Aorta (tissue), 5 donors: ENCODE results near the gene MANEAL. TPM values are rescaled to one million over a fixed set of nuclear protein-coding genes. Genes with fewer than 3 reads are reported as not detected.

Experiments
- ATAC-seq: fragments of 200-7000 bp; cut with Tn5 transposase; one replicate; pipeline ENCODE4 v1.9.1; 2022; ENCODE audit warnings: moderate library complexity; ENCODE audit not compliant: low FRiP score
- DNase-seq, 2 donors: peaks; one replicate each; pipeline ENCODE4 v3.0.0-alpha.2; 2020
- H3K27ac ChIP-seq, 2 donors: one replicate each; pipeline ENCODE4 v1.5.1; 2013; ENCODE audit warnings: low read length in 2 of 2, mild to moderate bottlenecking in 2 of 2, moderate library complexity in 2 of 2, control low read depth in 1 of 2, inconsistent platforms in 1 of 2, low read depth in 1 of 2
- H3K27me3 ChIP-seq, 2 donors: one replicate each; pipeline ENCODE4 v1.6.1; 2013; ENCODE audit warnings: control low read depth in 1 of 2, low read length in 1 of 2, mild to moderate bottlenecking in 1 of 2, moderate library complexity in 1 of 2; ENCODE audit not compliant: insufficient read depth in 2 of 2, control insufficient read depth in 1 of 2
- H3K36me3 ChIP-seq, 2 donors: one replicate each; pipeline ENCODE4 v1.6.1; 2013; ENCODE audit warnings: control low read depth in 1 of 2, low read length in 1 of 2, mild to moderate bottlenecking in 1 of 2; ENCODE audit not compliant: insufficient read depth in 2 of 2, control insufficient read depth in 1 of 2
- H3K4me1 ChIP-seq, 2 donors: one replicate each; pipeline ENCODE4 v1.6.1; 2013; ENCODE audit warnings: low read length in 2 of 2, control low read depth in 1 of 2, mild to moderate bottlenecking in 1 of 2, moderate library complexity in 1 of 2; ENCODE audit not compliant: insufficient read depth in 2 of 2, control insufficient read depth in 1 of 2
- H3K4me3 ChIP-seq, 2 donors: one replicate each; pipeline ENCODE4 v1.5.1; 2013; ENCODE audit warnings: low read length in 2 of 2, control low read depth in 1 of 2, mild to moderate bottlenecking in 1 of 2
- H3K9me3 ChIP-seq: one replicate; pipeline ENCODE4 v1.6.1; 2013; ENCODE audit warnings: mild to moderate bottlenecking, low read length; ENCODE audit not compliant: control insufficient read depth
- WGBS, 2 donors: extraction: QIAGEN DNeasy Blood & Tissue Kit; methylation state at CpG; one replicate each; pipeline ENCODE4 v1.1.7; 2013; 5-methylcytosine and 5-hydroxymethylcytosine counted together
- intact Hi-C, 2 donors: fragments of 100-400 bp; cut with DNase I; formaldehyde crosslinking; loops; one replicate each; pipeline versions ENCODE4 v1.14.2 to v1.15.0; 2022
- polyA plus RNA-seq, 2 donors: library from polyadenylated mRNA; stranded (reverse); fragments of 200-250 nt; gene quantifications; one replicate each; pipeline ENCODE4 v1.2.3, GENCODE V29; 2013
- total RNA-seq, 2 donors: library from RNA; stranded (reverse); fragmentation: NEBNext Ultra II Directional; extraction: Animal tissue kit (Norgen Biotek cat#: 25700); gene quantifications; one replicate each; pipeline ENCODE4 v1.2.1, GENCODE V29; 2021
- donor health status: healthy with polysubstance abuse.
- donor health status: Bipolar disorder and iron deficiency.
- donor health status: DM: no; HTN: no; CAD: no.
- donor health status: DM: no; HTN: no; CAD: no.
- donor health status: DM: yes; HTN: yes; CAD: no.

The MANEAL gene
- total and polyA plus RNA-seq, 4 donors = 0.75 to 2.3 (median 1.6) TPM

DNA sequence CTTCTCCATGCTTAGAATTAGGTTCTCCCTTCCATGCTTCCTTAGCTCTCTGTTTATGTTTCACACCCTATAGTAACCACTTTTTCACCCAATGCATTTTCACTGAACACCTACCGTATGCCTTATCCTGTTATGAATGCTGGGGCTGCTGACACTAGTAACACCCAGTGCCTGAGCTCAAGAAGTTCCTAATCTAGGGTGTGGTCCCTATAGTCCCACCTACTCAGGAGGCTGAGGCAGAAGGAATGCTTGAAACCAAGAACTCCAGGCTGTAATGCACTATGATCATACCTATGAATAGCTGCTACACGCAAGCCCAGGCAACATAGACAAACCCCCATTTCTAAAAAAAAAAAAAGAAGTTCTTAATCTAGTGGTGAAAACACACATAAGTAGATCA, 34.2 kb upstream of the MANEAL start:
- no peak for ATAC-seq
- peaks cover 5% of the 10 kb centered on the region for H3K9me3 ChIP-seq
- no peaks in the 10 kb centered on the region for H3K4me1 ChIP-seq
- intact Hi-C loops = no loop called here
- 75 to 84% methylated on average over 2 of the region's 2 CpGs for WGBS, 2 donors
- no peaks in the 10 kb centered on the region for H3K27me3 ChIP-seq
- H3K4me3 ChIP-seq = no peak overlapping the region
- H3K36me3 ChIP-seq = no peaks in the 10 kb centered on the region
- DNase-seq = no peak
- no peak overlapping the region for H3K27ac ChIP-seq

GRCh38 chr1:37761416-37762095, 32.1 kb upstream of the MANEAL start:
- no peaks in the 10 kb centered on the region for H3K4me1 ChIP-seq
- no peaks in the 10 kb centered on the region for H3K36me3 ChIP-seq
- DNase-seq = no peak
- WGBS, 2 donors = 45 to 50% methylated on average over 66 to 68 of the region's 68 CpGs
- H3K9me3 ChIP-seq = peaks cover 8% of the 10 kb centered on the region
- intact Hi-C loops = no loop called here
- no peak for ATAC-seq
- H3K4me3 ChIP-seq = no peak overlapping the region
- no peak overlapping the region for H3K27ac ChIP-seq
- H3K27me3 ChIP-seq = peaks cover 0 to 1% of the 10 kb centered on the region in 2 donors

GRCh38 chr1:37762516-37762915, 31.1 kb upstream of the MANEAL start:
- no peak overlapping the region for H3K4me3 ChIP-seq
- intact Hi-C loops = no loop called here
- no peaks in the 10 kb centered on the region for H3K36me3 ChIP-seq
- no peak for DNase-seq
- H3K4me1 ChIP-seq = no peaks in the 10 kb centered on the region
- WGBS, 2 donors = 55 to 62% methylated on average over 2 of the region's 2 CpGs
- ATAC-seq = no peak
- H3K9me3 ChIP-seq = peaks cover 8% of the 10 kb centered on the region
- no peak overlapping the region for H3K27ac ChIP-seq
- peaks cover 0 to 2% of the 10 kb centered on the region in 2 donors for H3K27me3 ChIP-seq

- H3K27me3 ChIP-seq = peaks cover 0 to 2% of the 10 kb centered on the region in 2 donors
- H3K4me1 ChIP-seq = no peaks in the 10 kb centered on the region
- WGBS, 2 donors = 19 to 22% methylated on average over 25 of the region's 25 CpGs
- DNase-seq (no peak), ATAC-seq (no peak)
- no peak overlapping the region for H3K4me3 ChIP-seq
- H3K27ac ChIP-seq = no peak overlapping the region
- H3K36me3 ChIP-seq = no peaks in the 10 kb centered on the region
- intact Hi-C loops = no loop called here
- peaks cover 8% of the 10 kb centered on the region for H3K9me3 ChIP-seq
Measured at GRCh38 chr1:37763791-37764413, 29.7 kb upstream of the MANEAL start.

GRCh38 chr1:37764414-37764825, 29.2 kb upstream of the MANEAL start:
- H3K9me3 ChIP-seq = peaks cover 8% of the 10 kb centered on the region
- no peak overlapping the region for H3K4me3 ChIP-seq
- 2 to 4% methylated on average over 29 of the region's 29 CpGs for WGBS, 2 donors
- ATAC-seq (no peak), DNase-seq (no peak)
- H3K27ac ChIP-seq = no peak overlapping the region
- H3K4me1 ChIP-seq = no peaks in the 10 kb centered on the region
- H3K27me3 ChIP-seq = peaks cover 0 to 2% of the 10 kb centered on the region in 2 donors
- H3K36me3 ChIP-seq = no peaks in the 10 kb centered on the region
- intact Hi-C loops = no loop called here

DNA sequence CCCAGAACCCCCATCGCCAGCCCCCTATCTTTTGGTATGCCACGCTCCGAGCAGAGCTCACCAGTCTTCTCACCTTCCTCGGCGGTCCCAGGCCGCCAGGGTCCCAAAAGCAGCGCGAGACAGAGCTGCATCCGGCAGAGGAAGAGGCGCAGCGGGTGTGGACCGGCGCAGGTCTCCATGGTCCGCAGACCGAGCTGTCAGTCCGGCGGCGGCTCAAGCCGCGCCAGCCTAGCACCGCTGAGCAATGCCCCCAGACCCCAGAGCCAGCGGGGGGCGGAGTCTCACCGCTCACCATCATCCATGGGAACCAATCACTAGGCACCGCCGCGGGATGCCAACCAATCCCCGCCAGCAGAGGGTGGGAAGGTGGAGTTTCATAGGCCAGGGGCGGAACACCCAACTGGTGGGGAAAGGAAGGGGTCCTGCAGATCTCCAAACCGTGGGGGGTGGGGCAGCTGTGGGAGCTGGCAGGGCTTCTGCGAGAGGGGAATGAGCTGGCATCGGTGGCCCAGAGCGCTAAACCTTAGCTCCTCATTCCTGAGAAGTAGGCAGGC, 28.7 kb upstream of the MANEAL start, which contains the start of gene EPHA10:
Gene EPHA10 (minus strand): TSS at position 233 of the 554 bp plus-strand sequence. CDS start 54 bp downstream, at position 179.
- H3K36me3 ChIP-seq = no peaks in the 10 kb centered on the region
- peaks cover 0 to 2% of the 10 kb centered on the region in 2 donors for H3K27me3 ChIP-seq
- no peak within 1 kb of the TSS for H3K27ac ChIP-seq
- intact Hi-C loops = no loop called here
- no peaks in the 10 kb centered on the region for H3K4me1 ChIP-seq
- ATAC-seq = no peak
- peaks cover 8% of the 10 kb centered on the region for H3K9me3 ChIP-seq
- DNase-seq = no peak
- H3K4me3 ChIP-seq = no peak within 1 kb of the TSS
- 2% methylated on average over 33 of the region's 33 CpGs for WGBS, 2 donors

DNA sequence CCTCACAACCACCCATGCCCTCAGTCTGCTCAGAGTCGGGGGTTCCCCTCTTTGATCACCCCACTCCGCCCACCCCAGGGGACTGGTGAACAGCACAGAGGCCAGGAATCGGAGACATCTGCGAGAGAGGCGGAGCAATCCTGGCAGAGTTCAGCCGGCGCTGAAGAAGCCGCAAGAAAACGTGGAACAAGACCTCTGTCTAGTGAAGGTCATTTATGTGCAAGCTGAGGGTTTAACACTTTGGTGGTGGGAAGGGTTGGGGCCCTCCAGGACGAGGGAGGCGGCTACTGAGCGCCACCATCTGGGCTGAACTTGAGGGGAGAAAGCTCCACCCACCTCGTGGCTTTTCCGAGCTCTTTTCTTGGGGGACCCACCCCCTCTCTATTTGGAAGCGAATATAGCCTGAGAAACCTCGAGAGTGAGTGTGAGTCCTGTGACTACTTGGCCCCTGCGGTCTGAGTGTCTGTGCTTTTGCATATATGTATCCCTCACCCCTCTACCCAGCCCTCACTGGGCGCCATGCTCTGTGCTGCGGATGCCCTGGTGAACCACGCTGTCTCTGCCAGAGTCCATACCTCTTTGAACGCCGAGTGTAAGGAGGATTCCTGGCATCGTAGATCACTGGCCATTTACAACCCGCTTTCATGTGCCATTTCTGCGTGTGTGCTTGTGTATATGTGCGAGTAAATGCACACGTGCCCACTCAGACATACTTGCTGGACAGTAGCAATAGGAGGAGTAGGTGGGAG, 27.6 kb upstream of the MANEAL start:
- intact Hi-C loops = no loop called here
- ATAC-seq (no peak), DNase-seq (no peak)
- H3K27me3 ChIP-seq = peaks cover 0 to 2% of the 10 kb centered on the region in 2 donors
- H3K4me3 ChIP-seq = no peak overlapping the region
- 5% methylated on average over 27 of the region's 27 CpGs for WGBS, 2 donors
- H3K4me1 ChIP-seq = no peaks in the 10 kb centered on the region
- H3K27ac ChIP-seq = no peak overlapping the region
- H3K9me3 ChIP-seq = peaks cover 8% of the 10 kb centered on the region
- H3K36me3 ChIP-seq = no peaks in the 10 kb centered on the region

DNA sequence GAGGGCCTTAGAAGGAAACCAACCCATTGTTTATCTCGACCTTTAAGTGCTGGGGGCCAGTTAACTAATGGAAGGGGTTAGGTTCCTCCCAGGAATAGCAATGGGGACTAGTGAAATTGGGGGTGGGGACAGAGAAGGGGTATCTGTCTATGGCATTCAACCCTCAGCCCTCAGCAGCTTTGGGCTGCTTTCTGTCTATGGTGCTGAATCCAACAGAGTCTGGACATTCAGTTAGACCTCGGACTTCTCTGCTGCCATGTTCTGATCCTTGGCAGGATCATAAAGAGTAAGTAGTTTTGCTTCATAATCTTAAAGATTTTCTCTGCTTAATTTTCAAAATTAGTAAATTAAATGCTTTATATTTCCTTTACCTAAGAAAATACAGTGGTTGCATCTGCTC, 26.2 kb upstream of the MANEAL start:
- DNase-seq (no peak), ATAC-seq (no peak)
- no peaks in the 10 kb centered on the region for H3K4me1 ChIP-seq
- no peaks in the 10 kb centered on the region for H3K36me3 ChIP-seq
- no peak overlapping the region for H3K4me3 ChIP-seq
- intact Hi-C loops = no loop called here
- H3K27ac ChIP-seq = no peak overlapping the region
- H3K9me3 ChIP-seq = peaks cover 6% of the 10 kb centered on the region
- H3K27me3 ChIP-seq = peaks cover 0 to 2% of the 10 kb centered on the region in 2 donors
- 10 to 25% methylated on average over 2 of the region's 2 CpGs for WGBS, 2 donors
